ENCODE measurements around the gene SENP3. TPM values are rescaled to one million over a fixed set of nuclear protein-coding genes. Genes with fewer than 3 reads are reported as not detected.

Gene SENP3
- total RNA-seq, 3 donors from 2014 or later (not counting 1 experiment from before 2014, with no cell fraction given): 36.9 to 42.3 (median 39.1) TPM

GRCh38 chr17:7589204-7589868 lies 27.6 kb downstream of the SENP3 start:
- Histone ChIP-seq H3K27ac (ENCODE audit: low read length) (no peak overlapping the region), H3K9me3 (ENCODE audit: control insufficient read depth, insufficient read depth, low read length) (no peaks in the 10 kb centered on the region), H3K4me3 (ENCODE audit: low read length) (no peak overlapping the region), H3K36me3 (ENCODE audit: control insufficient read depth, insufficient read depth, low read length) (peaks cover 40% of the 10 kb centered on the region), H3K4me1 (ENCODE audit: control insufficient read depth, insufficient read depth, low read length) (peaks cover 16% of the 10 kb centered on the region), H3K27me3 (ENCODE audit: control insufficient read depth, insufficient read depth, low read length) (no peaks in the 10 kb centered on the region)
- intact Hi-C loops (cut with micrococcal nuclease): loop anchor here (1.0 to 2.0 kb wide), 2 partner anchors 75 to 309 kb away; no protein-coding TSS in a partner anchor
- Mint-ChIP-seq H3K27me3 (ENCODE audit: low read depth in 2 of 2) (no peaks in the 10 kb centered on the region), H3K9me3 (no peaks in the 10 kb centered on the region), H3K4me3 (no peak overlapping the region), H3K36me3 (peaks cover 5% of the 10 kb centered on the region), H3K4me1 (peaks cover 1 to 8% of the 10 kb centered on the region in 2 donors), H3K27ac (no peak overlapping the region)
- 47% methylated on average over 56 of the region's 56 CpGs for WGBS (ENCODE audit: insufficient coverage)
- DNase-seq (peak; percentile 67 to 86), ATAC-seq (peak; percentile 83 to 96 (median 87))
- TF ChIP-seq CTCF (IDR thresholded peaks at IDR 0.05): peak; percentile 68

DNA sequence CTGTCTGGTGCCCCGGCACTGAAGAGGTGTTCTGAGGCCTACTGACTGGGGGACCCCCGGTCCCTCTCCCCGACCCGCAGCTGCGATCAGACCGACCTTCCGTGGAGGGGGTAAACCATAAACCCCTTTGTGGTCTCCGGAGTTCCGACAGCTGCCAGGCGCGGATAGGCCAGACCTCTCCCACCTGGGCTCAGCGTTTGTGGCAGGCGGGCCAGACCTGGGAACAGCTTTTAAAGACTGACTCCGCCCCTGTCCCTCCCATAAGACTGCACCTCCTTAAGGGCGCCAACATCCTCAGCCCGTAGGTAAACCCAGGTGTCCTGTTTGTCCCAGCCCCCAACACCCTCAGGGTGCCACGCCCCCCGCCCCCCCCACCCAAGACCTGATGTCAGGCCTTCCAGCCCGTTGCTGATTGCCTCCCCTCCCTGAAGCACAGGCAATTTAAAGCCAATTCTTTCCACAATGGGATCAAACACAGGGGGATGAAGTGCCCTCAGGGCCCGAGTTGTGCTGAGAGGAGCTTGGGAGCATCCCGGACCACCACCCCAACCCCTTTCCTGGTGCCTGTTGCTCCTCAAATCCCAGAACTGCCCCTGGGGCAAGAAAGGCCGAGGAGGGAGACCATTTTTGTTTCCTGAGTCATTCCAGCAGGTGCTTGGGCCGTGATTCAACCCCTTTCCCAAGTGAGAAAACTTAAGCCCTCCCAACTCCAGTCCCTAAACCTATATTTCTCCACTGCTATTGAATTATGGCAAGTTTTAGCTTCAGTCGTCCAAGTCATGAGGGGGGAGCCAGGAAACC lies 28.4 kb downstream of the SENP3 start, which contains the start of gene SOX15:
SOX15 (minus strand) TSS at position 204 of the 801 bp plus-strand sequence. CDS start 418 bp downstream, outside the sequence.
- DNase-seq (peak in 1 of 2 donors; percentile 23), ATAC-seq (peak in 1 of 3 donors; percentile 3)
- peaks cover 8% of the 10 kb centered on the region for H3K4me1 ChIP-seq (ENCODE audit: control insufficient read depth, insufficient read depth, low read length)
- intact Hi-C loops (cut with micrococcal nuclease): loop anchor here (1.0 to 2.0 kb wide), 2 partner anchors 75 to 310 kb away; no protein-coding TSS in a partner anchor
- Mint-ChIP-seq H3K4me3 (no peak within 1 kb of the TSS), H3K9me3 (no peaks in the 10 kb centered on the region), H3K27me3 (ENCODE audit: low read depth in 2 of 2) (no peaks in the 10 kb centered on the region), H3K4me1 (peaks cover 0 to under 1% of the 10 kb centered on the region in 2 donors), H3K36me3 (peaks cover 7% of the 10 kb centered on the region), H3K27ac (peak within 1 kb of the TSS; percentile 4 to 46)
- peaks cover 48% of the 10 kb centered on the region for H3K36me3 ChIP-seq (ENCODE audit: control insufficient read depth, insufficient read depth, low read length)
- H3K4me3 ChIP-seq (ENCODE audit: low read length): no peak within 1 kb of the TSS
- WGBS (ENCODE audit: insufficient coverage): 83% methylated on average over 22 of the region's 24 CpGs
- no peak within 1 kb of the TSS for H3K27ac ChIP-seq (ENCODE audit: low read length)
- TF ChIP-seq CTCF (IDR thresholded peaks at IDR 0.05): no peak
- H3K27me3 ChIP-seq (ENCODE audit: control insufficient read depth, insufficient read depth, low read length): no peaks in the 10 kb centered on the region
- H3K9me3 ChIP-seq (ENCODE audit: control insufficient read depth, insufficient read depth, low read length): no peaks in the 10 kb centered on the region

DNA sequence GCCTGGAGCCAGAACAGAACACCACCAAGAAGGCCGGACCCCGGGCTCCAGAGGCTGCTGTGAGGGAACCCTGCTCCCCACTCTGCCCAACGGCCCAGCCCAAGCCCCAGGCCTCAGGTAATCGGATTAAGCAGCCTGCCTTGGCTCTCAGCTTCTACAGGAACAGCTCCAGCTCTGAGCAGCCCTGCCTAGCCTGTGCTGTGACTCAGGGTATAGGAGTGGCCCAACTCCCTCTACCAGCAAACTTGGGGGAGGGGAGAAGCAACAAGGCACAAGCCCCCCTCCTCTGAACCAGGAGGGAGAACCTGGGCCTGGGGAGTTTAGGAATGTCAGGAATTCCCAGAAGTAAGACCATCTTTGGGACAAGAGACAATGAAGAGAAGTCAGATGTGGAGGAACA lies 29.0 kb downstream of the SENP3 start:
- peaks cover 54% of the 10 kb centered on the region for H3K36me3 ChIP-seq (ENCODE audit: control insufficient read depth, insufficient read depth, low read length)
- H3K4me3 Mint-ChIP-seq: no peak overlapping the region
- peaks cover 14% of the 10 kb centered on the region for H3K36me3 Mint-ChIP-seq
- no peaks in the 10 kb centered on the region for H3K27me3 Mint-ChIP-seq (ENCODE audit: low read depth in 2 of 2)
- no peaks in the 10 kb centered on the region for H3K9me3 ChIP-seq (ENCODE audit: control insufficient read depth, insufficient read depth, low read length)
- ATAC-seq (no peak), DNase-seq (no peak)
- H3K4me3 ChIP-seq (ENCODE audit: low read length): no peak overlapping the region
- no peaks in the 10 kb centered on the region for H3K4me1 Mint-ChIP-seq
- H3K27me3 ChIP-seq (ENCODE audit: control insufficient read depth, insufficient read depth, low read length): no peaks in the 10 kb centered on the region
- peak overlapping the region; percentile 4 to 46 for H3K27ac Mint-ChIP-seq
- H3K27ac ChIP-seq (ENCODE audit: low read length): no peak overlapping the region
- WGBS (ENCODE audit: insufficient coverage): 93% methylated on average over 4 of the region's 4 CpGs
- no peaks in the 10 kb centered on the region for H3K9me3 Mint-ChIP-seq
- H3K4me1 ChIP-seq (ENCODE audit: control insufficient read depth, insufficient read depth, low read length): peaks cover 8% of the 10 kb centered on the region
- no peak for TF ChIP-seq CTCF (IDR thresholded peaks at IDR 0.05)
- intact Hi-C loops (cut with micrococcal nuclease): no loop called here
